Spleen (tissue), 11 donors: ENCODE data around the gene CNN1. TPM values are rescaled to one million over a fixed set of nuclear protein-coding genes. Genes with fewer than 3 reads are reported as not detected.

ENCODE experiments used
- DNase-seq: peaks from one replicate; pipeline ENCODE4 v3.0.0-alpha.2; 2020
- H3K27ac ChIP-seq, 8 donors: fragments of 200-600 bp; sonication (generic) in 7 of 8; 1 replicate in 4 of 8; 2 replicates in 4 of 8; pipeline versions ENCODE4 v1.5.0 to v1.8.0; 2016 to 2021; ENCODE audit warnings: inconsistent platforms in 4 of 8, mild to moderate bottlenecking in 4 of 8, moderate library complexity in 1 of 8
- H3K27me3 ChIP-seq, 7 donors: fragments of 200-600 bp; sonication (generic) in 6 of 7; replicated peaks in 1 of 7; 1 replicate in 4 of 7; 2 replicates in 3 of 7; pipeline versions ENCODE4 v1.5.0 to v1.8.0; 2016 to 2021; ENCODE audit warnings: inconsistent platforms in 3 of 7, mild to moderate bottlenecking in 1 of 7
- H3K36me3 ChIP-seq, 6 donors: fragments of 200-600 bp; sonication (generic) in 5 of 6; 1 replicate in 4 of 6; 2 replicates in 2 of 6; pipeline versions ENCODE4 v1.5.0 to v1.8.0; 2016 to 2021; ENCODE audit warnings: inconsistent platforms in 2 of 6
- H3K4me1 ChIP-seq, 6 donors: fragments of 200-600 bp; sonication (generic) in 5 of 6; 1 replicate in 3 of 6; 2 replicates in 3 of 6; pipeline versions ENCODE4 v1.5.0 to v1.8.0; 2016 to 2021; ENCODE audit warnings: inconsistent platforms in 3 of 6
- H3K4me3 ChIP-seq, 8 donors: fragments of 200-600 bp; sonication (generic) in 7 of 8; 1 replicate in 4 of 8; 2 replicates in 4 of 8; pipeline versions ENCODE4 v1.5.0 to v1.8.0; 2016 to 2021; ENCODE audit warnings: inconsistent platforms in 4 of 8, mild to moderate bottlenecking in 4 of 8, moderate library complexity in 2 of 8
- H3K9me3 ChIP-seq, 8 donors: fragments of 200-600 bp; sonication (generic) in 7 of 8; 1 replicate in 4 of 8; 2 replicates in 4 of 8; pipeline versions ENCODE4 v1.5.0 to v1.8.0; 2016 to 2021; ENCODE audit warnings: inconsistent platforms in 4 of 8
- CTCF ChIP-seq, 11 experiments: fragments of 200-600 bp in 7 of 11; fragments of 450-650 bp in 4 of 11; sonication (generic) in 4 of 11; IDR thresholded peaks in 8 of 11; conservative IDR thresholded peaks in 3 of 11; 1 replicate in 7 of 11; 2 replicates in 4 of 11; pipeline versions ENCODE4 v1.4.0 to v1.8.0; 2016 to 2021; ENCODE audit warnings: antibody characterized with exemption in 11 of 11, inconsistent platforms in 4 of 11, mild to moderate bottlenecking in 1 of 11
- POLR2A ChIP-seq, 3 donors: fragments of 450-650 bp; IDR thresholded peaks; one replicate each; pipeline ENCODE4 v1.5.1; 2017; ENCODE audit warnings: antibody characterized with exemption in 3 of 3, mild to moderate bottlenecking in 1 of 3
- POLR2AphosphoS5 ChIP-seq, 3 donors: sonication (generic); formaldehyde crosslinking; IDR thresholded peaks; one replicate each; pipeline ENCODE4 v1.5.1; 2017; ENCODE audit warnings: antibody characterized with exemption in 3 of 3
- whole genome bisulfite sequencing, 5 donors: extraction: QIAGEN DNeasy Blood & Tissue Kit in 3 of 5; methylation state at CpG; one replicate each; pipeline versions ENCODE4 v1.1.5 to v1.1.7; 2013 to 2018; 5-methylcytosine and 5-hydroxymethylcytosine counted together
- intact Hi-C: fragments of 100-400 bp; cut with DNase I; formaldehyde crosslinking; loops from one replicate; pipeline ENCODE4 v1.15.0; 2023; ENCODE audit warnings: low total_unique reads
- polyA plus RNA-seq, 3 donors: library from polyadenylated mRNA; stranded (reverse); fragments of 200-250 nt; gene quantifications; one replicate each; pipeline ENCODE4 v1.2.1, GENCODE V29; 2013
- total RNA-seq, 7 donors: library from RNA; depleted of rRNA in 3 of 7; stranded (reverse); fragments of >200 nt in 3 of 7; fragmentation: NEBNext Ultra II Directional in 4 of 7; extraction: Animal tissue kit (Norgen Biotek cat#: 25700) in 4 of 7; gene quantifications; one replicate each; pipeline versions ENCODE4 v1.1.0 to v1.2.1, GENCODE V29; 2016 to 2021
- donor health status: healthy with polysubstance abuse.
- donor health status: DM: no; HTN: no; CAD: no; lungs with moderate emphysema.
- donor health status: DM: no; HTN: no; CAD: no.
- donor health status: Bipolar disorder and iron deficiency.
- donor health status: healthy.
- donor health status: DM: no; HTN: no; CAD: no.
- donor health status: DM: yes; HTN: yes; CAD: no.

Gene CNN1
- total and polyA plus RNA-seq, 10 donors = 1.5 to 13.0 (median 8.2) TPM

GRCh38 chr19:11594084-11594483 lies 55.4 kb downstream of the CNN1 start:
- WGBS, 5 donors = 76 to 92% (median 85%) methylated on average over 4 of the region's 4 CpGs
- no peak overlapping the region for H3K27ac ChIP-seq
- no peak overlapping the region for H3K4me3 ChIP-seq
- no peak for DNase-seq
- TF ChIP-seq POLR2A (IDR thresholded peaks at IDR 0.05) = no peak
- no peak for TF ChIP-seq POLR2AphosphoS5 (IDR thresholded peaks at IDR 0.05)
- no peak for TF ChIP-seq CTCF (IDR thresholded peaks at IDR 0.05 in 8 of 11, conservative IDR thresholded peaks at IDR 0.05 in 3 of 11)
- H3K9me3 ChIP-seq = no peaks in the 10 kb centered on the region
- H3K27me3 ChIP-seq = no peaks in the 10 kb centered on the region
- peaks cover 9 to 28% (median 13%) of the 10 kb centered on the region in 6 donors for H3K4me1 ChIP-seq
- H3K36me3 ChIP-seq = no peaks in the 10 kb centered on the region
- intact Hi-C loops = no loop called here

GRCh38 chr19:11596156-11596555 lies 57.5 kb downstream of the CNN1 start:
- H3K4me3 ChIP-seq = peak overlapping the region in 1 of 8 donors; percentile 77
- peak overlapping the region in 6 of 8 donors; percentile 13 to 92 (median 89) for H3K27ac ChIP-seq
- no peaks in the 10 kb centered on the region for H3K36me3 ChIP-seq
- WGBS, 5 donors = 61 to 83% (median 74%) methylated on average over 10 of the region's 10 CpGs
- TF ChIP-seq CTCF (IDR thresholded peaks at IDR 0.05 in 8 of 11, conservative IDR thresholded peaks at IDR 0.05 in 3 of 11) = no peak
- TF ChIP-seq POLR2AphosphoS5 (IDR thresholded peaks at IDR 0.05) = peak in 2 of 3 donors; percentile 47 to 69
- TF ChIP-seq POLR2A (IDR thresholded peaks at IDR 0.05) = no peak
- H3K9me3 ChIP-seq = no peaks in the 10 kb centered on the region
- H3K4me1 ChIP-seq = peaks cover 9 to 48% (median 18%) of the 10 kb centered on the region in 6 donors
- no peak for DNase-seq
- H3K27me3 ChIP-seq = no peaks in the 10 kb centered on the region
- intact Hi-C loops = no loop called here

GRCh38 chr19:11597202-11598102 lies 58.8 kb downstream of the CNN1 start, which contains the start of gene ZNF627:
Gene ZNF627 (plus strand): TSS chr19:11597483. CDS start chr19:11597628, 145 bp downstream.
- WGBS, 5 donors = 0 to 1% (median 1%) methylated on average over 35 to 67 of the region's 67 CpGs

More at GRCh38 chr19:11597202-11598102, 58.8 kb downstream of the CNN1 start, which contains the start of gene ZNF627:
- intact Hi-C loops = no loop called here
- TF ChIP-seq POLR2AphosphoS5 (IDR thresholded peaks at IDR 0.05) = peak; percentile 98 to 99 (median 98)
- peak in 10 of 11 experiments; percentile 33 to 80 (median 60) for TF ChIP-seq CTCF (IDR thresholded peaks at IDR 0.05 in 8 of 11, conservative IDR thresholded peaks at IDR 0.05 in 3 of 11)
- TF ChIP-seq POLR2A (IDR thresholded peaks at IDR 0.05) = peak; percentile 65 to 91 (median 78)
- H3K36me3 ChIP-seq = no peaks in the 10 kb centered on the region
- peak within 1 kb of the TSS; percentile 65 to 92 (median 82) for H3K4me3 ChIP-seq
- H3K27me3 ChIP-seq = no peaks in the 10 kb centered on the region
- peaks cover 9 to 48% (median 18%) of the 10 kb centered on the region in 6 donors for H3K4me1 ChIP-seq
- DNase-seq = peak; percentile 98
- no peaks in the 10 kb centered on the region for H3K9me3 ChIP-seq
- peak within 1 kb of the TSS; percentile 77 to 95 (median 90) for H3K27ac ChIP-seq
